ENCODE data around the gene FES. TPM values are rescaled to one million over a fixed set of nuclear protein-coding genes. Genes with fewer than 3 reads are reported as not detected.

The FES gene
- total RNA-seq, 4 donors from 2014 or later, result 62.0 to 183 (median 72.1) TPM

DNA sequence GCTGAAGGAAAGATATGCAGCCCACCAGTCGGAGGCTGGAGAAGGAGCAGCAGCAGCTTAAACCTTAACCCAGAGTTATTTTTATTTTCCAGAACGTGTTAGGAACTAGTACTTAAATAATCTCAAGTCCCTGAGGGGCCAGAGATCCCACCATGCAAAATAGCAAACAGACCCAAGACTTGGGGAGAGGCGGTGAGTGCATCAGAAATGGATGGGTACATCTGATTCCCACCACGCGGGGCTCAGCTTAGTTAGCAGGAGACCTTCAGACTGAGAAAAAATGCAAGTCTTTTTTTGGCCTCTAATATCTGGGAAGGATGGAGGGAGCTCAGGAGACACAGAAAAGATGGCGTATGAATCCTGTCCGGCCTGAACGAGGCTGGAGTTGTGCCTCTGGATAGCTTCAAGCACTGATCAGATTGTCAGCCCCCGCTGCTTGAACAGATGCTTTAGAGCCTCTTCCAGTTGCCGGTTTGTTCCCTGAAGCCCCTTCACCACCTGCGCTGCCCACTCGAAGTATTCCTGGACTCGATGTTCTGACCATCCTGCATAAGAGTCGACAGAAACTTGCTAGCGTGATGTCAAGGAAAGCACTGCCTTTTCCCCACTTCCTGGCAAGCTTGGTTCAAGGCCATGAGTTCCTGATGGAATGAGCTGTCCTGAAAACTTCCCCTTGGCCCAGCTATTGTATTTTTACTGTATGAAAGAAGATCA is 46.7 kb downstream of the FES start:
- H3K36me3 ChIP-seq, result no peaks in the 10 kb centered on the region
- H3K9me3 ChIP-seq, result no peaks in the 10 kb centered on the region
- H3K4me1 ChIP-seq, result peaks cover 0 to 56% (median 34%) of the 10 kb centered on the region in 4 donors
- TF ChIP-seq EP300 (IDR thresholded peaks at IDR 0.05) (no peak), POLR2A (IDR thresholded peaks at IDR 0.05) (no peak)
- TF ChIP-seq, protein P1, sequence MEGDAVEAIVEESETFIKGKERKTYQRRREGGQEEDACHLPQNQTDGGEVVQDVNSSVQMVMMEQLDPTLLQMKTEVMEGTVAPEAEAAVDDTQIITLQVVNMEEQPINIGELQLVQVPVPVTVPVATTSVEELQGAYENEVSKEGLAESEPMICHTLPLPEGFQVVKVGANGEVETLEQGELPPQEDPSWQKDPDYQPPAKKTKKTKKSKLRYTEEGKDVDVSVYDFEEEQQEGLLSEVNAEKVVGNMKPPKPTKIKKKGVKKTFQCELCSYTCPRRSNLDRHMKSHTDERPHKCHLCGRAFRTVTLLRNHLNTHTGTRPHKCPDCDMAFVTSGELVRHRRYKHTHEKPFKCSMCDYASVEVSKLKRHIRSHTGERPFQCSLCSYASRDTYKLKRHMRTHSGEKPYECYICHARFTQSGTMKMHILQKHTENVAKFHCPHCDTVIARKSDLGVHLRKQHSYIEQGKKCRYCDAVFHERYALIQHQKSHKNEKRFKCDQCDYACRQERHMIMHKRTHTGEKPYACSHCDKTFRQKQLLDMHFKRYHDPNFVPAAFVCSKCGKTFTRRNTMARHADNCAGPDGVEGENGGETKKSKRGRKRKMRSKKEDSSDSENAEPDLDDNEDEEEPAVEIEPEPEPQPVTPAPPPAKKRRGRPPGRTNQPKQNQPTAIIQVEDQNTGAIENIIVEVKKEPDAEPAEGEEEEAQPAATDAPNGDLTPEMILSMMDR (IDR thresholded peaks at IDR 0.05), result no peak
- DNase-seq (ENCODE audit: low spot score in 2 of 2), result no peak
- H3K27me3 ChIP-seq, result no peaks in the 10 kb centered on the region
- 64 to 80% methylated on average over 15 of the region's 15 CpGs for WGBS, 2 donors
- H3K4me3 ChIP-seq, result peak overlapping the region in 3 of 4 donors; percentile 65 to 75 (median 69)
- H3K27ac ChIP-seq, result peak overlapping the region; percentile 67 to 95 (median 93)

DNA sequence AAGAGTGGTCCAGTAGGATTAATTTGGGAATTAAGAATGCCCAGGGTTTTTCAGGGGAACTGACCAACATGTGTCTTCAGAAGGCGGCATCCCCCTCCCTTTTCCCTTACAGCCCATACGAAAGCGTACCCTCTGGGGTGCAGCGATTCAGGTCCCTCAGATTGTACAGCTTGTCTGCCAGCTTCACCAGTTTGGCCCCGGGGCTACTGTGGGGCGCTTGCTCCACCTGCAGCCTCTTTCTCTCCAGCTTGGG is 47.2 kb downstream of the FES start:
- peaks cover 0 to 60% (median 38%) of the 10 kb centered on the region in 4 donors for H3K4me1 ChIP-seq
- TF ChIP-seq, protein P1 (IDR thresholded peaks at IDR 0.05), result no peak
- TF ChIP-seq EP300 (IDR thresholded peaks at IDR 0.05) (no peak), POLR2A (IDR thresholded peaks at IDR 0.05) (no peak)
- peak overlapping the region; percentile 63 to 95 (median 93) for H3K27ac ChIP-seq
- H3K27me3 ChIP-seq, result no peaks in the 10 kb centered on the region
- no peaks in the 10 kb centered on the region for H3K36me3 ChIP-seq
- H3K4me3 ChIP-seq, result peak overlapping the region; percentile 63 to 89 (median 71)
- DNase-seq (ENCODE audit: low spot score in 2 of 2), result no peak
- no peaks in the 10 kb centered on the region for H3K9me3 ChIP-seq
- WGBS, 2 donors, result 40 to 47% methylated on average over 6 of the region's 6 CpGs

DNA sequence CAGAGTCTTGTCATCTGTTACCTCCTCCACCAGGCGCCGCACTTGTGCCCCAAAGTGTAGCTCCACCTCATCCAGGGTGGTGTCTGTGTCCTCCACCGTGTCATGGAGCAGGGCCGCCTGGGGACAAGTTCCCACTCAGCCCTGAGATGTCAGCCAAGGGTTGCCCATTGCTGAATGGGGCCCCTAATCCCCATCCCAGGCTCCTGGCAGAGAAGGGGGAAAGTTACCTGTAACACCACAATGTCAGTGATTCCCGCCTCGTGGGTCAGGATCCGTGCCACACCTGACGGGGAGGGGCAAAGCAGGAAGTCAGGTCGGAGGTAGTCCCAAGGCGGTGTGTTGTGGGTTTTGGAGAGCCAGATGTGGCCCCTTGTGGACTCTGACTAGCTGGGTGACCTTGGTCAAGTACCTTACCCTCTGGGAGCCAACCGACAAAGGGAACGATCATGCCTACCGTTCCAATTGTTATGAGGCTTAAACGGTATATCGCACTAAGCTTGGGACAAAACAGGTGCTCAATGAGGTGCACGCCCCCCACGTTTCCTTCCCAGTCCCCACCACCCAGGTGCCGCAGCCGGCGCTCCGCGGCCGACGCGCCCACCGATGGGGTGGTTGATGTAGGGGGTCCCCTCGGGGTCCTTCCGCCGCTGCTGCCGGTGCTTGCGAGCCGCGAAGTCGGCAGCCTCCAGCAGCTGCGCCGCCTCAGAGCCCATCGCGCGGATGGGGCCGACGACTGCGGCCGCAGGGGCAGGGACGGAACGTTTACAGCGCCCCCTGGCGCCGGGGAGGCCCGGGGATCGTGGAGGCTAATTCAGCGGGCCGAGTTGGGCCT is 47.7 kb downstream of the FES start, which contains the start of gene HDDC3:
HDDC3 (minus strand) TSS at position 722 of the 832 bp plus-strand sequence; CDS start at position 713, 9 bp downstream.
- Histone ChIP-seq H3K27ac (peak within 1 kb of the TSS; percentile 63 to 95 (median 93)), H3K9me3 (no peaks in the 10 kb centered on the region), H3K4me1 (peaks cover 0 to 66% (median 38%) of the 10 kb centered on the region in 4 donors), H3K36me3 (no peaks in the 10 kb centered on the region), H3K27me3 (no peaks in the 10 kb centered on the region), H3K4me3 (peak within 1 kb of the TSS; percentile 63 to 89 (median 71))
- 1 to 4% methylated on average over 18 to 26 of the region's 52 CpGs for WGBS, 2 donors
- peak in 1 of 2 donors; percentile 43 for TF ChIP-seq POLR2A (IDR thresholded peaks at IDR 0.05)
- peak in 1 of 2 donors; percentile 77 for TF ChIP-seq EP300 (IDR thresholded peaks at IDR 0.05)
- TF ChIP-seq, protein P1 (IDR thresholded peaks at IDR 0.05), result peak; percentile 91 to 97 (median 96)
- DNase-seq (ENCODE audit: low spot score in 2 of 2), result peak; percentile 77 to 85

DNA sequence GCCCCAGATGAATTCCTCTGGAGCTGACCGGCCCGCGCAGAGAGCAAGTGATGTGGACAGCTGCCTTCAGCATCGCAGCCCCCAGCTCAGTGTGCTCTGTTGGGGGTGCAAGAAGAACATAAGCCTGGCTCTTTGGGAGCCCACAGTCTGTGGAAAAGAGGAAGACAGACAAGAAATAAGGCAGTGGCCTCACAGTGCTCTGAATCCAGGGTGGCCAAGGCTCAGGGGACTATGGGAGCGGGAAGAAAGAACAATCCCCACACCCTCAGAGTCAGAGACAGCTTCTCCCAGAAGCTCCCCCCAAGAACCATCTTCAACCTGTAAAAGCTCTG is 48.3 kb downstream of the FES start:
- H3K4me1 ChIP-seq, result peaks cover 0 to 68% (median 38%) of the 10 kb centered on the region in 4 donors
- H3K27me3 ChIP-seq, result no peaks in the 10 kb centered on the region
- TF ChIP-seq POLR2A (IDR thresholded peaks at IDR 0.05), result no peak
- no peak for TF ChIP-seq EP300 (IDR thresholded peaks at IDR 0.05)
- peak overlapping the region in 3 of 4 donors; percentile 63 to 73 (median 69) for H3K4me3 ChIP-seq
- no peaks in the 10 kb centered on the region for H3K36me3 ChIP-seq
- H3K27ac ChIP-seq, result peak overlapping the region; percentile 63 to 95 (median 93)
- H3K9me3 ChIP-seq, result no peaks in the 10 kb centered on the region
- WGBS, 2 donors, result 20 to 21% methylated on average over 4 to 5 of the region's 5 CpGs
- no peak for DNase-seq (ENCODE audit: low spot score in 2 of 2)

DNA sequence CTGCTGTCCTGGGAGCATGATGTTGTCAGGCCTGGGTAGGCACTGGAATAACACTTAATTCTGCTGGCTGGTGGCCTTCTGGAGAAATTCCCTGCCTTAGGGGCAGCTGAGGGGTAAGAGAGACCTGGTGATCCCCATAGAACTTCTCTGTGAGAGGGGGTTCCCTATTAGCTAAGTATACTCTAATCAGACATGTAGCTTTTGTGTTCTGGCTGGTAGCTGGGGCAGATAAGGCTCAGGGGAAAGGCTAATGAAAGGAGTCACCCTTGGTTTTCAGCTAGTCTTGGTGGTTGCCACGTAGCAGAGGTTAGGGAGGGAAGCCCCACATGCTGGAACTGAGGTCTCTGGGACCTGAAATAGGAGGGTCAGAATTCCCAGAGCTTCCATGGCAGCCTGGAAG is 49.0 kb downstream of the FES start:
- H3K27ac ChIP-seq, result peak overlapping the region in 2 of 4 donors; percentile 94 to 95
- DNase-seq (ENCODE audit: low spot score in 2 of 2), result no peak

More for the DNA sequence above, 49.0 kb downstream of the FES start:
- 72 to 85% methylated on average over 1 of the region's 1 CpG for WGBS, 2 donors
- H3K9me3 ChIP-seq, result no peaks in the 10 kb centered on the region
- peaks cover 0 to 5% (median 0%) of the 10 kb centered on the region in 3 donors for H3K36me3 ChIP-seq
- TF ChIP-seq POLR2A (IDR thresholded peaks at IDR 0.05) (no peak), EP300 (IDR thresholded peaks at IDR 0.05) (no peak)
- TF ChIP-seq, protein P1 (IDR thresholded peaks at IDR 0.05), result no peak
- no peak overlapping the region for H3K4me3 ChIP-seq
- peaks cover 0 to 68% (median 38%) of the 10 kb centered on the region in 4 donors for H3K4me1 ChIP-seq
- no peaks in the 10 kb centered on the region for H3K27me3 ChIP-seq

Measured in tibial nerve (tissue), 4 donors.